ENCODE data around the gene RPS6KA2.
"Not testable (repeated sequence)": the region's sequence is repeated elsewhere in the genome, so short reads cannot be mapped to it uniquely, and the experiment has no call there.

The RPS6KA2 gene

GRCh38 chr6:166546653-166547052 lies 80.4 kb downstream of the RPS6KA2 start:
- in situ Hi-C loops (cut with HindIII; ENCODE audit: low pct_ligation_motif_present, low pct_unique_long_range_greater_than_20kb, low sequenced_read_pairs): no loop called here
- DNase-seq: no peak

- in situ Hi-C loops (cut with HindIII; ENCODE audit: low pct_ligation_motif_present, low pct_unique_long_range_greater_than_20kb, low sequenced_read_pairs): no loop called here
- no peak for DNase-seq
These were observed 81.7 kb downstream of the RPS6KA2 start for GRCh38 chr6:166545156-166546034.

GRCh38 chr6:166544296-166544605 lies 82.8 kb downstream of the RPS6KA2 start:
- DNase-seq: no peak
- in situ Hi-C loops (cut with HindIII; ENCODE audit: low pct_ligation_motif_present, low pct_unique_long_range_greater_than_20kb, low sequenced_read_pairs): no loop called here

GRCh38 chr6:166543603-166544295 lies 83.3 kb downstream of the RPS6KA2 start:
- in situ Hi-C loops (cut with HindIII; ENCODE audit: low pct_ligation_motif_present, low pct_unique_long_range_greater_than_20kb, low sequenced_read_pairs): no loop called here
- no peak for DNase-seq

- in situ Hi-C loops (cut with HindIII; ENCODE audit: low pct_ligation_motif_present, low pct_unique_long_range_greater_than_20kb, low sequenced_read_pairs): no loop called here
- no peak for DNase-seq
These were observed 84.5 kb downstream of the RPS6KA2 start for GRCh38 chr6:166542580-166542912.

- in situ Hi-C loops (cut with HindIII; ENCODE audit: low pct_ligation_motif_present, low pct_unique_long_range_greater_than_20kb, low sequenced_read_pairs): no loop called here
- no peak for DNase-seq
These were observed 85.0 kb downstream of the RPS6KA2 start for GRCh38 chr6:166541876-166542579.

GRCh38 chr6:166541366-166541765 lies 85.7 kb downstream of the RPS6KA2 start:
- no peak for DNase-seq
- in situ Hi-C loops (cut with HindIII; ENCODE audit: low pct_ligation_motif_present, low pct_unique_long_range_greater_than_20kb, low sequenced_read_pairs): no loop called here

- no peak for DNase-seq
- in situ Hi-C loops (cut with HindIII; ENCODE audit: low pct_ligation_motif_present, low pct_unique_long_range_greater_than_20kb, low sequenced_read_pairs): no loop called here
These were observed 86.3 kb downstream of the RPS6KA2 start for GRCh38 chr6:166540631-166541331.

GRCh38 chr6:166539543-166539942 lies 87.5 kb downstream of the RPS6KA2 start:
- in situ Hi-C loops (cut with HindIII; ENCODE audit: low pct_ligation_motif_present, low pct_unique_long_range_greater_than_20kb, low sequenced_read_pairs): no loop called here
- no peak for DNase-seq

- DNase-seq; in situ Hi-C loops (cut with HindIII; ENCODE audit: low pct_ligation_motif_present, low pct_unique_long_range_greater_than_20kb, low sequenced_read_pairs): not testable (repeated sequence)
These were observed 88.1 kb downstream of the RPS6KA2 start for GRCh38 chr6:166539011-166539385.

- DNase-seq: no peak
- in situ Hi-C loops (cut with HindIII; ENCODE audit: low pct_ligation_motif_present, low pct_unique_long_range_greater_than_20kb, low sequenced_read_pairs): no loop called here
These were observed 88.6 kb downstream of the RPS6KA2 start for GRCh38 chr6:166538297-166539010.

GRCh38 chr6:166534658-166535406 lies 92.2 kb downstream of the RPS6KA2 start:
- in situ Hi-C loops (cut with HindIII; ENCODE audit: low pct_ligation_motif_present, low pct_unique_long_range_greater_than_20kb, low sequenced_read_pairs): no loop called here
- no peak for DNase-seq

GRCh38 chr6:166533205-166533824 lies 93.7 kb downstream of the RPS6KA2 start:
- in situ Hi-C loops (cut with HindIII; ENCODE audit: low pct_ligation_motif_present, low pct_unique_long_range_greater_than_20kb, low sequenced_read_pairs): no loop called here
- DNase-seq: no peak

GRCh38 chr6:166532302-166532701 lies 94.7 kb downstream of the RPS6KA2 start:
- in situ Hi-C loops (cut with HindIII; ENCODE audit: low pct_ligation_motif_present, low pct_unique_long_range_greater_than_20kb, low sequenced_read_pairs): no loop called here
- no peak for DNase-seq

GRCh38 chr6:166530211-166531095 lies 96.6 kb downstream of the RPS6KA2 start:
- in situ Hi-C loops (cut with HindIII; ENCODE audit: low pct_ligation_motif_present, low pct_unique_long_range_greater_than_20kb, low sequenced_read_pairs): no loop called here
- no peak for DNase-seq

- no peak for DNase-seq
- in situ Hi-C loops (cut with HindIII; ENCODE audit: low pct_ligation_motif_present, low pct_unique_long_range_greater_than_20kb, low sequenced_read_pairs): no loop called here
These were observed 97.5 kb downstream of the RPS6KA2 start for GRCh38 chr6:166529586-166529985.
